Spleen (tissue), 7 donors: ENCODE results near the gene IKZF5.

Experiments
- POLR2A ChIP-seq, 3 donors: fragments of 450-650 bp; IDR thresholded peaks; one replicate each; pipeline ENCODE4 v1.5.1; 2017; ENCODE audit warnings: antibody characterized with exemption in 3 of 3, mild to moderate bottlenecking in 1 of 3
- POLR2AphosphoS5 ChIP-seq, 3 donors: sonication (generic); formaldehyde crosslinking; IDR thresholded peaks; one replicate each; pipeline ENCODE4 v1.5.1; 2017; ENCODE audit warnings: antibody characterized with exemption in 3 of 3
- TF ChIP-seq, protein P1 (sequence below), 11 experiments: fragments of 200-600 bp in 7 of 11; fragments of 450-650 bp in 4 of 11; sonication (generic) in 4 of 11; IDR thresholded peaks in 8 of 11; conservative IDR thresholded peaks in 3 of 11; 1 replicate in 7 of 11; 2 replicates in 4 of 11; pipeline versions ENCODE4 v1.4.0 to v1.8.0; 2016 to 2021; ENCODE audit warnings: antibody characterized with exemption in 11 of 11, inconsistent platforms in 4 of 11, mild to moderate bottlenecking in 1 of 11
- donor health status: DM: no; HTN: no; CAD: no; lungs with moderate emphysema.
- donor health status: DM: no; HTN: no; CAD: no.
- donor health status: DM: no; HTN: no; CAD: no.

GRCh38 chr10:122990278-122990677, 18.3 kb downstream of the IKZF5 start:
- TF ChIP-seq POLR2A (IDR thresholded peaks at IDR 0.05) = no peak
- TF ChIP-seq, protein P1, sequence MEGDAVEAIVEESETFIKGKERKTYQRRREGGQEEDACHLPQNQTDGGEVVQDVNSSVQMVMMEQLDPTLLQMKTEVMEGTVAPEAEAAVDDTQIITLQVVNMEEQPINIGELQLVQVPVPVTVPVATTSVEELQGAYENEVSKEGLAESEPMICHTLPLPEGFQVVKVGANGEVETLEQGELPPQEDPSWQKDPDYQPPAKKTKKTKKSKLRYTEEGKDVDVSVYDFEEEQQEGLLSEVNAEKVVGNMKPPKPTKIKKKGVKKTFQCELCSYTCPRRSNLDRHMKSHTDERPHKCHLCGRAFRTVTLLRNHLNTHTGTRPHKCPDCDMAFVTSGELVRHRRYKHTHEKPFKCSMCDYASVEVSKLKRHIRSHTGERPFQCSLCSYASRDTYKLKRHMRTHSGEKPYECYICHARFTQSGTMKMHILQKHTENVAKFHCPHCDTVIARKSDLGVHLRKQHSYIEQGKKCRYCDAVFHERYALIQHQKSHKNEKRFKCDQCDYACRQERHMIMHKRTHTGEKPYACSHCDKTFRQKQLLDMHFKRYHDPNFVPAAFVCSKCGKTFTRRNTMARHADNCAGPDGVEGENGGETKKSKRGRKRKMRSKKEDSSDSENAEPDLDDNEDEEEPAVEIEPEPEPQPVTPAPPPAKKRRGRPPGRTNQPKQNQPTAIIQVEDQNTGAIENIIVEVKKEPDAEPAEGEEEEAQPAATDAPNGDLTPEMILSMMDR (IDR thresholded peaks at IDR 0.05 in 8 of 11, conservative IDR thresholded peaks at IDR 0.05 in 3 of 11) = no peak
- no peak for TF ChIP-seq POLR2AphosphoS5 (IDR thresholded peaks at IDR 0.05)
